Adrenal gland (tissue), 5 donors: Measurements from ENCODE around the gene ALDOC.

Source experiments
- POLR2A ChIP-seq, 2 donors: fragments of 450-650 bp; IDR thresholded peaks; one replicate each; pipeline ENCODE4 v1.6.1; 2017; ENCODE audit warnings: antibody characterized with exemption in 2 of 2, mild to moderate bottlenecking in 2 of 2, moderate library complexity in 1 of 2
- TF ChIP-seq, protein P1 (sequence below), 6 experiments: fragments of 450-650 bp in 4 of 6; fragments of 200-600 bp in 2 of 6; sonication (generic) in 1 of 6; IDR thresholded peaks; 1 replicate in 5 of 6; 2 replicates in 1 of 6; pipeline versions ENCODE4 v1.5.1 to v1.8.0; 2016 to 2021; ENCODE audit warnings: antibody characterized with exemption in 6 of 6, mild to moderate bottlenecking in 2 of 6, moderate library complexity in 1 of 6
- donor health status: DM: no; HTN: no; CAD: no.

GRCh38 chr17:28529013-28529400 is 47.7 kb downstream of the ALDOC start:
- TF ChIP-seq, protein P1, sequence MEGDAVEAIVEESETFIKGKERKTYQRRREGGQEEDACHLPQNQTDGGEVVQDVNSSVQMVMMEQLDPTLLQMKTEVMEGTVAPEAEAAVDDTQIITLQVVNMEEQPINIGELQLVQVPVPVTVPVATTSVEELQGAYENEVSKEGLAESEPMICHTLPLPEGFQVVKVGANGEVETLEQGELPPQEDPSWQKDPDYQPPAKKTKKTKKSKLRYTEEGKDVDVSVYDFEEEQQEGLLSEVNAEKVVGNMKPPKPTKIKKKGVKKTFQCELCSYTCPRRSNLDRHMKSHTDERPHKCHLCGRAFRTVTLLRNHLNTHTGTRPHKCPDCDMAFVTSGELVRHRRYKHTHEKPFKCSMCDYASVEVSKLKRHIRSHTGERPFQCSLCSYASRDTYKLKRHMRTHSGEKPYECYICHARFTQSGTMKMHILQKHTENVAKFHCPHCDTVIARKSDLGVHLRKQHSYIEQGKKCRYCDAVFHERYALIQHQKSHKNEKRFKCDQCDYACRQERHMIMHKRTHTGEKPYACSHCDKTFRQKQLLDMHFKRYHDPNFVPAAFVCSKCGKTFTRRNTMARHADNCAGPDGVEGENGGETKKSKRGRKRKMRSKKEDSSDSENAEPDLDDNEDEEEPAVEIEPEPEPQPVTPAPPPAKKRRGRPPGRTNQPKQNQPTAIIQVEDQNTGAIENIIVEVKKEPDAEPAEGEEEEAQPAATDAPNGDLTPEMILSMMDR (IDR thresholded peaks at IDR 0.05): no peak
- TF ChIP-seq POLR2A (IDR thresholded peaks at IDR 0.05): no peak
